ENCODE results near the gene CHST8.

- TF ChIP-seq CTCF (IDR thresholded peaks at IDR 0.05; ENCODE audit: borderline replicate concordance, extremely low read depth, low read length, poor library complexity, severe bottlenecking) (no peak), EZH2 (IDR thresholded peaks at IDR 0.05; ENCODE audit: borderline replicate concordance, low read depth, low read length, severe bottlenecking) (no peak)
These were observed 47.2 kb downstream of the CHST8 start for GRCh38 chr19:33668968-33669367.
